ENCODE measurements around the gene MYRIP.

- no peak for TF ChIP-seq CTCF (IDR thresholded peaks at IDR 0.05)
- TF ChIP-seq POLR2A (IDR thresholded peaks at IDR 0.05), result no peak
These were observed 311.4 kb downstream of the MYRIP start for GRCh38 chr3:40120806-40121205.

Data from adrenal gland (tissue), 5 donors.